Keratinocyte (primary cell): ENCODE measurements around the gene APOBEC3F. TPM values are rescaled to one million over a fixed set of nuclear protein-coding genes. Genes with fewer than 3 reads are reported as not detected.
"Not testable (repeated sequence)": the region's sequence is repeated elsewhere in the genome, so short reads cannot be mapped to it uniquely, and the experiment has no call there.

Source experiments
- DNase-seq: peaks from one replicate; pipeline ENCODE4 v3.0.0-alpha.2; 2011; ENCODE audit warnings: low read depth, missing footprints, low spot score
- FAIRE-seq: peaks from 2 replicates; lab custom pipeline; 2011; peaks lifted over from hg19 to GRCh38; lab: Jason Lieb, UNC
- H2AFZ ChIP-seq: 2 replicates; pipeline ENCODE4 v1.6.0; 2012; ENCODE audit warnings: low read length, control low read depth, inconsistent platforms; ENCODE audit not compliant: control insufficient read depth
- H3K27ac ChIP-seq: 2 replicates; pipeline ENCODE4 v1.5.1; 2011; ENCODE audit warnings: low read length; ENCODE audit not compliant: control insufficient read depth, insufficient read depth
- H3K27me3 ChIP-seq: 3 replicates; pipeline ENCODE4 v1.6.0; 2011; ENCODE audit warnings: low read length; ENCODE audit not compliant: control insufficient read depth, insufficient read depth; ENCODE audit errors: extremely low read depth
- H3K36me3 ChIP-seq, 2 experiments: 2 replicates in 1 of 2; 3 replicates in 1 of 2; pipeline ENCODE4 v1.5.1; 2011; ENCODE audit warnings: low read length in 2 of 2, mild to moderate bottlenecking in 1 of 2; ENCODE audit not compliant: control insufficient read depth in 2 of 2, insufficient read depth in 2 of 2; ENCODE audit errors: extremely low read depth in 1 of 2
- H3K4me1 ChIP-seq: 3 replicates; pipeline ENCODE4 v1.5.1; 2011; ENCODE audit warnings: low read length; ENCODE audit not compliant: control insufficient read depth, insufficient read depth; ENCODE audit errors: extremely low read depth
- H3K4me2 ChIP-seq: 3 replicates; pipeline ENCODE4 v1.6.0; 2011; ENCODE audit warnings: low read depth, low read length; ENCODE audit not compliant: control insufficient read depth, insufficient read depth; ENCODE audit errors: extremely low read depth
- H3K4me3 ChIP-seq, 3 experiments: fragments of 200-600 bp in 1 of 3; sonication (generic) in 1 of 3; 2 replicates in 2 of 3; 3 replicates in 1 of 3; pipeline ENCODE4 v1.5.1; 2011 to 2016; ENCODE audit warnings: low read length in 3 of 3, mild to moderate bottlenecking in 3 of 3, control low read depth in 2 of 3, inconsistent platforms in 1 of 3, low read depth in 1 of 3, mixed read lengths in 1 of 3, mixed run types in 1 of 3, moderate library complexity in 1 of 3; ENCODE audit not compliant: control insufficient read depth in 2 of 3, insufficient read depth in 2 of 3; ENCODE audit errors: extremely low read depth in 1 of 3
- H3K79me2 ChIP-seq: 2 replicates; pipeline ENCODE4 v1.6.0; 2012; ENCODE audit warnings: low read length; ENCODE audit not compliant: control insufficient read depth, insufficient read depth
- H3K9ac ChIP-seq: 3 replicates; pipeline ENCODE4 v1.6.0; 2011; ENCODE audit warnings: low read length; ENCODE audit not compliant: control insufficient read depth, insufficient read depth; ENCODE audit errors: extremely low read depth
- H3K9me1 ChIP-seq: 3 replicates; pipeline ENCODE4 v1.6.0; 2011; ENCODE audit warnings: low read length; ENCODE audit not compliant: control insufficient read depth, insufficient read depth; ENCODE audit errors: extremely low read depth
- H3K9me3 ChIP-seq: 2 replicates; pipeline ENCODE4 v1.5.1; 2012; ENCODE audit warnings: low read depth, low read length; ENCODE audit not compliant: control insufficient read depth
- H4K20me1 ChIP-seq: 3 replicates; pipeline ENCODE4 v1.6.0; 2011; ENCODE audit warnings: low read length; ENCODE audit not compliant: control insufficient read depth, insufficient read depth; ENCODE audit errors: extremely low read depth
- EZH2 ChIP-seq: IDR thresholded peaks from one replicate; pipeline ENCODE4 v1.6.1; 2012; ENCODE audit warnings: inconsistent platforms, mild to moderate bottlenecking, low read length, moderate library complexity
- dilution Hi-C: fragments of 300-500 bp; cut with MboI; formaldehyde crosslinking; loops from one replicate; pipeline ENCODE4 v1.7.0; 2020; ENCODE audit warnings: low sequenced_read_pairs; ENCODE audit not compliant: extremely low pct_ligation_motif_present
- polyA plus RNA-seq, 5 experiments: library from polyadenylated mRNA; depleted of rRNA in 3 of 5; stranded (reverse) in 3 of 5; stranded (forward) in 1 of 5; unstranded in 1 of 5; fragments of >200 nt; gene quantifications; 1 replicate in 1 of 5; 2 replicates in 3 of 5; 3 replicates in 1 of 5; pipeline versions ENCODE4 v1.2.1 to v1.2.3, GENCODE V29; 2011 to 2012; ENCODE audit warnings: missing spikeins in 2 of 5, low read depth in 1 of 5, low replicate concordance in 1 of 5
- TF ChIP-seq, protein P1 (sequence below), 3 experiments: IDR thresholded peaks in 1 of 3; conservative IDR thresholded peaks in 1 of 3; optimal IDR thresholded peaks in 1 of 3; 2 replicates in 2 of 3; 3 replicates in 1 of 3; pipeline versions ENCODE3 to v1.5.1; 2011; ENCODE audit warnings: low read length in 3 of 3, mild to moderate bottlenecking in 3 of 3, moderate library complexity in 2 of 3, control low read depth in 1 of 3, inconsistent platforms in 1 of 3; ENCODE audit not compliant: insufficient read depth in 2 of 3; ENCODE audit errors: extremely low read depth in 1 of 3

The APOBEC3F gene
- polyA plus RNA-seq, 1 donor (not counting 4 experiments of a cell fraction or from before 2014, with no cell fraction given) = 7.9 TPM

DNA sequence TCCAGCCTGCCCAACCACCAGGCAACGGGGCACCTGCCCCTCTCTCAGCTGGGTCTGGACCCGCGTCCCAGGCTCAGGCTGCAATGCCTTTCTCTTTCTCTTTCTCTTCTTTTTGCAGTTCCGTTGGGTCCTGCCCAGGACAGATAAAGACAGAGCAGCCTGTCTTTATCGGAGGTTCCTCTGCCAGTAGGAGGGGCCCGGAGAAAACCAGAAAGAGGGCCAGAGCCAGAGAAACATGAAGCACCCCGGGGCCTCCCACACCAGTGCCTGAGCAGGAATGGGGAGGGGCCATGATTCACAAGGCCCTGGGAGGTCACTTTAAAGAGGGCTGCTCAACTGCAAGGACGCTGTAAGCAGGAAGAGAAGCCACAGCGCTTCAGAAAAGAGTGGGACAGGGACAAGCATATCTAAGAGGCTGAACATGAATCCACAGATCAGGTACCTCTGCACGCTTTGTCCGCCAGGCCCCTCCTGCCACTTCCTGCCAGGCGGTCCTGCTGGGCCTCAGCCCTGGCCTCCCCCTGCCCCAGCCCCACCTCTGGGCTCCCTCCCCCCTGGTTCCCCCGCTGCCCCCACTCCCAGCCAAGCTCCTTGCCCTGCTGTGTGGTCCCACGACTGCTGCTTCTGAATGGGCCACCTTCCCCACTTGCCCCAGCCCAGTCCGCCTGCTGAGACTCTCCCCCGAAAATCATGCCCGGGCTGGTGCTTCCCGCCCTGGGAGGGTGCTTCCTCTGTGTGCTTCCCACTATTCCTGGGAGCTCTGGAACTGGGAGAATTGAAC lies 26.5 kb upstream of the APOBEC3F start, which contains the start of gene APOBEC3C:
APOBEC3C (plus strand) TSS at position 316 of the 781 bp plus-strand sequence; CDS start at position 422, 106 bp downstream.
- H3K9ac ChIP-seq = peak within 1 kb of the TSS; percentile 76
- FAIRE-seq = peak; percentile 85
- peaks cover 33% of the 10 kb centered on the region for H3K79me2 ChIP-seq
- H3K4me3 ChIP-seq = peak within 1 kb of the TSS; percentile 66 to 87 (median 82)
- no peak for TF ChIP-seq EZH2
- TF ChIP-seq, protein P1, sequence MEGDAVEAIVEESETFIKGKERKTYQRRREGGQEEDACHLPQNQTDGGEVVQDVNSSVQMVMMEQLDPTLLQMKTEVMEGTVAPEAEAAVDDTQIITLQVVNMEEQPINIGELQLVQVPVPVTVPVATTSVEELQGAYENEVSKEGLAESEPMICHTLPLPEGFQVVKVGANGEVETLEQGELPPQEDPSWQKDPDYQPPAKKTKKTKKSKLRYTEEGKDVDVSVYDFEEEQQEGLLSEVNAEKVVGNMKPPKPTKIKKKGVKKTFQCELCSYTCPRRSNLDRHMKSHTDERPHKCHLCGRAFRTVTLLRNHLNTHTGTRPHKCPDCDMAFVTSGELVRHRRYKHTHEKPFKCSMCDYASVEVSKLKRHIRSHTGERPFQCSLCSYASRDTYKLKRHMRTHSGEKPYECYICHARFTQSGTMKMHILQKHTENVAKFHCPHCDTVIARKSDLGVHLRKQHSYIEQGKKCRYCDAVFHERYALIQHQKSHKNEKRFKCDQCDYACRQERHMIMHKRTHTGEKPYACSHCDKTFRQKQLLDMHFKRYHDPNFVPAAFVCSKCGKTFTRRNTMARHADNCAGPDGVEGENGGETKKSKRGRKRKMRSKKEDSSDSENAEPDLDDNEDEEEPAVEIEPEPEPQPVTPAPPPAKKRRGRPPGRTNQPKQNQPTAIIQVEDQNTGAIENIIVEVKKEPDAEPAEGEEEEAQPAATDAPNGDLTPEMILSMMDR (optimal IDR thresholded peaks at IDR 0.05 in 1 of 3, IDR thresholded peaks at IDR 0.05 in 1 of 3, conservative IDR thresholded peaks at IDR 0.05 in 1 of 3; ENCODE audit: extremely low read depth in 1 of 3, insufficient read depth in 2 of 3, low read length in 3 of 3) = peak in 1 of 3 experiments; percentile 17
- no peaks in the 10 kb centered on the region for H3K9me1 ChIP-seq
- peak within 1 kb of the TSS; percentile 64 for H3K27ac ChIP-seq
- H3K4me1 ChIP-seq = peaks cover 10% of the 10 kb centered on the region
- H3K4me2 ChIP-seq = peak within 1 kb of the TSS; percentile 86
- peak; percentile 60 for DNase-seq
- dilution Hi-C loops = no loop called here
- H4K20me1 ChIP-seq = no peaks in the 10 kb centered on the region
- H2AFZ ChIP-seq = peak within 1 kb of the TSS; percentile 78
- H3K9me3 ChIP-seq = no peaks in the 10 kb centered on the region
- peaks cover 4 to 5% of the 10 kb centered on the region in 2 experiments for H3K36me3 ChIP-seq
- no peaks in the 10 kb centered on the region for H3K27me3 ChIP-seq

DNA sequence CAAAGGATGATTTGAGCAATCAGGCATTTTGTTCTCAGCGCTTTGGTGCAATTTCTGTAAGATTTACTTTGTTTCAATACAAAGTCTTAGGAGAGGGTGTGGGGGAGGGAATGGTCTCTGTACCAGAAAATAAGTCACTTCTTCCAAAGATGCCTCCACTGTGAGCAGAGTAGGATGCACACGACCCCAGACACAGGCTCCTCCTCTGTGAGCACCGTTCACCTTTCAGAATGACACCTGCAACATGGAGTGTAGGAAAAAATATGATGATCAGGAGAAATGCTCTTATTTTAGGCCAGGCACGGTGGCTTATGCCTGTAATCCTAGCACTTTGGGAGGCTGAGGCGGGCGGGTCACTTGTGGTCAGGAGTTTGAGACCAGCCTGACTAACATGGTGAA lies 25.9 kb upstream of the APOBEC3F start:
- H4K20me1 ChIP-seq, H3K9me1 ChIP-seq, DNase-seq, H3K9me3 ChIP-seq, H3K27me3 ChIP-seq, dilution Hi-C loops, H3K36me3 ChIP-seq, H3K4me1 ChIP-seq, FAIRE-seq: not testable (repeated sequence)
- peak overlapping the region; percentile 86 for H3K4me2 ChIP-seq
- peak overlapping the region; percentile 78 for H2AFZ ChIP-seq
- H3K27ac ChIP-seq = peak overlapping the region; percentile 64
- peak overlapping the region; percentile 66 to 87 (median 82) for H3K4me3 ChIP-seq
- H3K9ac ChIP-seq = peak overlapping the region; percentile 76
- peaks cover 33% of the 10 kb centered on the region for H3K79me2 ChIP-seq
